Measurements from ENCODE around the gene BBS1.

The BBS1 gene

DNA sequence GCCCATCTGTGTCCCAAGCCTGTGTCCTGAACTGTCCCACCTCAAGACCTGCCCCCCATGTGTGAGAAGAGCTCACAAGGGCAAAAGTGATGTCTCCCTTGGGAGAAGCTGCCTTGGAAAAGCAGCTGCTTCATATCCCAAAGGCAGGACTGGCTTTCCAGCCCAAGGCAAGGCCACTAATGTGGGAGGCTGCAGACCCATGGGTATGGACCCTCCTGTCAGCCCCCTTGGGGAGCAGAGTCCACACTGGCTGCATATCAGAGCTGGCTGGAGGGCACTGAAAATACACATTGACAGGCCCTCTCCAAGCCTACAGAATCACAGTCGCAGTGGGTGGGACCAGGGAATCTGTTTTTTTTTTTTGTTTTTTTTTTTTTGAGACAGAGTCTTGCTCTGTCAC, 41.0 kb upstream of the BBS1 start:
- Histone ChIP-seq H3K4me1 (ENCODE audit: insufficient read depth, low read length, poor library complexity, severe bottlenecking) (peaks cover 28% of the 10 kb centered on the region), H2AFZ (ENCODE audit: low read length) (no peak overlapping the region), H3K9me2 (replicated peaks; ENCODE audit: low read depth, low read length) (no peaks in the 10 kb centered on the region), H3K4me3 (ENCODE audit: low read length, poor library complexity, severe bottlenecking) (no peak overlapping the region), H3K36me3 (ENCODE audit: insufficient read depth, low read length) (no peaks in the 10 kb centered on the region), H3K9ac (ENCODE audit: low read depth, low read length, poor library complexity, severe bottlenecking) (no peak overlapping the region), H3K9me3 (ENCODE audit: insufficient read depth, low read depth, low read length) (no peaks in the 10 kb centered on the region), H3F3A (ENCODE audit: low read depth) (peaks cover 9% of the 10 kb centered on the region; the same call in 1 of the 2 replicates), H4K20me1 (ENCODE audit: insufficient read depth, low read length, poor library complexity, severe bottlenecking) (no peaks in the 10 kb centered on the region), H3K4me2 (ENCODE audit: low read depth, low read length, poor library complexity, severe bottlenecking) (no peak overlapping the region), H3K27me3 (ENCODE audit: insufficient read depth, low read length, poor library complexity, severe bottlenecking) (no peaks in the 10 kb centered on the region), H3K79me2 (ENCODE audit: insufficient read depth, low read length) (no peaks in the 10 kb centered on the region)
- TF ChIP-seq, protein P1, sequence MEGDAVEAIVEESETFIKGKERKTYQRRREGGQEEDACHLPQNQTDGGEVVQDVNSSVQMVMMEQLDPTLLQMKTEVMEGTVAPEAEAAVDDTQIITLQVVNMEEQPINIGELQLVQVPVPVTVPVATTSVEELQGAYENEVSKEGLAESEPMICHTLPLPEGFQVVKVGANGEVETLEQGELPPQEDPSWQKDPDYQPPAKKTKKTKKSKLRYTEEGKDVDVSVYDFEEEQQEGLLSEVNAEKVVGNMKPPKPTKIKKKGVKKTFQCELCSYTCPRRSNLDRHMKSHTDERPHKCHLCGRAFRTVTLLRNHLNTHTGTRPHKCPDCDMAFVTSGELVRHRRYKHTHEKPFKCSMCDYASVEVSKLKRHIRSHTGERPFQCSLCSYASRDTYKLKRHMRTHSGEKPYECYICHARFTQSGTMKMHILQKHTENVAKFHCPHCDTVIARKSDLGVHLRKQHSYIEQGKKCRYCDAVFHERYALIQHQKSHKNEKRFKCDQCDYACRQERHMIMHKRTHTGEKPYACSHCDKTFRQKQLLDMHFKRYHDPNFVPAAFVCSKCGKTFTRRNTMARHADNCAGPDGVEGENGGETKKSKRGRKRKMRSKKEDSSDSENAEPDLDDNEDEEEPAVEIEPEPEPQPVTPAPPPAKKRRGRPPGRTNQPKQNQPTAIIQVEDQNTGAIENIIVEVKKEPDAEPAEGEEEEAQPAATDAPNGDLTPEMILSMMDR (conservative IDR thresholded peaks at IDR 0.05; ENCODE audit: low read length): no peak
- no peak for TF ChIP-seq EZH2phosphoT487 (IDR thresholded peaks at IDR 0.05; ENCODE audit: borderline replicate concordance)

DNA sequence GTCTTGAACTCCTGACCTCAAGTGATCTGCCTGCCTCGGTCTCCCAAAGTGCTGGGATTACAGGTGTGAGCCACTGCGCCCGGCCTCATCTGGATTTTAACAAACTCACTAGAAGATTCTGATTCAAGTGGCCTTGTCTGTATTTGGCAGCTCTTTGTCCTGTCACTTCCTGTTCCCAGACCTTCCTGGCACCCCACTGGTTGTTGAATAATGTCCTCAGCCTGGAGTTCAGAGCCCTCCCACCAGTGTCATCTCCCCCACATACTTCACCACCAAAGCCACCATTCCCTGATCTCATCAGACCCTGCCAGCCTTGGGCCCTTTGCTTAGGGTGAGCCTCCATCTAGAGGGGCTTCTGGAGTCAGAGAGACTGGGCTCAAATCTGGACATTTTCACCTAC, 40.4 kb upstream of the BBS1 start:
- H3K27me3 ChIP-seq (ENCODE audit: insufficient read depth, low read length, poor library complexity, severe bottlenecking): no peaks in the 10 kb centered on the region

DNA sequence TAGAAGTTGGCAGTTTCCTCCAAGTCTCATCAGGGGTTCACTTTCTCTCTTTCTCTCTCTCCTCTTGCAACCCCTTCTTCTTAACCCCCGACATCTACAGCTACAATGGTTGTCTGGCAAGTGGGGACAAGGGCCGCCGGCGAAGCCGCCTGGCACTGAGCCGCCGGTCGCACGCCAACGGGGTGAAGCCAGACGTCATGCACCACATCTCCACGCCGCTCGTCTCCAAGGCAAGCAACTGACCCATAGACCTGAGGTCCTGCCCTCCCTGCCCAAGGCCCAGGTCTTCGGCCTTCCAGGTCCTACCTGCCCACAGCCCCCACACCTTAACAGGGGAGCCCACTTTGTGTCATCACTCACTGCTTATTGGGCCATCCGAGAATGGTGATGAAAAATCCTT, 39.3 kb upstream of the BBS1 start:
- Histone ChIP-seq H2AFZ (ENCODE audit: low read length) (no peak overlapping the region), H3K27me3 (ENCODE audit: insufficient read depth, low read length, poor library complexity, severe bottlenecking) (no peaks in the 10 kb centered on the region), H3K4me3 (ENCODE audit: low read length, poor library complexity, severe bottlenecking) (no peak overlapping the region), H3K9ac (ENCODE audit: low read depth, low read length, poor library complexity, severe bottlenecking) (no peak overlapping the region), H4K20me1 (ENCODE audit: insufficient read depth, low read length, poor library complexity, severe bottlenecking) (no peaks in the 10 kb centered on the region), H3K9me2 (replicated peaks; ENCODE audit: low read depth, low read length) (no peaks in the 10 kb centered on the region), H3F3A (ENCODE audit: low read depth) (no peaks in the 10 kb centered on the region), H3K4me1 (ENCODE audit: insufficient read depth, low read length, poor library complexity, severe bottlenecking) (peaks cover 14% of the 10 kb centered on the region), H3K4me2 (ENCODE audit: low read depth, low read length, poor library complexity, severe bottlenecking) (no peak overlapping the region), H3K36me3 (ENCODE audit: insufficient read depth, low read length) (no peaks in the 10 kb centered on the region), H3K79me2 (ENCODE audit: insufficient read depth, low read length) (no peaks in the 10 kb centered on the region), H3K9me3 (ENCODE audit: insufficient read depth, low read depth, low read length) (no peaks in the 10 kb centered on the region)
- no peak for TF ChIP-seq EZH2phosphoT487 (IDR thresholded peaks at IDR 0.05; ENCODE audit: borderline replicate concordance)
- TF ChIP-seq, protein P1 (conservative IDR thresholded peaks at IDR 0.05; ENCODE audit: low read length): no peak

More for the DNA sequence above, 40.4 kb upstream of the BBS1 start:
- Histone ChIP-seq H3K4me1 (ENCODE audit: insufficient read depth, low read length, poor library complexity, severe bottlenecking) (peaks cover 25% of the 10 kb centered on the region), H3K36me3 (ENCODE audit: insufficient read depth, low read length) (no peaks in the 10 kb centered on the region), H3K4me2 (ENCODE audit: low read depth, low read length, poor library complexity, severe bottlenecking) (no peak overlapping the region), H2AFZ (ENCODE audit: low read length) (no peak overlapping the region), H3K9me2 (replicated peaks; ENCODE audit: low read depth, low read length) (no peaks in the 10 kb centered on the region), H3K4me3 (ENCODE audit: low read length, poor library complexity, severe bottlenecking) (no peak overlapping the region), H3K9ac (ENCODE audit: low read depth, low read length, poor library complexity, severe bottlenecking) (no peak overlapping the region), H3K79me2 (ENCODE audit: insufficient read depth, low read length) (no peaks in the 10 kb centered on the region), H3K9me3 (ENCODE audit: insufficient read depth, low read depth, low read length) (no peaks in the 10 kb centered on the region), H3F3A (ENCODE audit: low read depth) (peaks cover 9% of the 10 kb centered on the region; the same call in 1 of the 2 replicates), H4K20me1 (ENCODE audit: insufficient read depth, low read length, poor library complexity, severe bottlenecking) (no peaks in the 10 kb centered on the region)
- TF ChIP-seq, protein P1 (conservative IDR thresholded peaks at IDR 0.05; ENCODE audit: low read length): no peak
